ENCODE data around the gene PHF12. TPM values are rescaled to one million over a fixed set of nuclear protein-coding genes. Genes with fewer than 3 reads are reported as not detected.
"Not testable (repeated sequence)": the region's sequence is repeated elsewhere in the genome, so short reads cannot be mapped to it uniquely, and the experiment has no call there.

Gene PHF12
- total RNA-seq, 1 experiment from 2014 or later: 29.1 TPM

- no peak for DNase-seq (ENCODE audit: low read depth)
These were observed 15.4 kb downstream of the PHF12 start for GRCh38 chr17:28935744-28936460.

- DNase-seq (ENCODE audit: low read depth): not testable (repeated sequence)
These were observed 16.8 kb downstream of the PHF12 start for GRCh38 chr17:28934508-28934907.

GRCh38 chr17:28929787-28930186 is 21.5 kb downstream of the PHF12 start:
- no peak for DNase-seq (ENCODE audit: low read depth)

- peak; percentile 51 for DNase-seq (ENCODE audit: low read depth)
These were observed 23.3 kb downstream of the PHF12 start for GRCh38 chr17:28928061-28928460.

GRCh38 chr17:28926786-28927185 is 24.5 kb downstream of the PHF12 start:
- DNase-seq (ENCODE audit: low read depth): peak; percentile 18

- no peak for DNase-seq (ENCODE audit: low read depth)
These were observed 25.0 kb downstream of the PHF12 start for GRCh38 chr17:28926366-28926765.

GRCh38 chr17:28925912-28926365 is 25.4 kb downstream of the PHF12 start:
- peak; percentile 73 for DNase-seq (ENCODE audit: low read depth)

- no peak for DNase-seq (ENCODE audit: low read depth)
These were observed 31.1 kb downstream of the PHF12 start for GRCh38 chr17:28920201-28920600.

GRCh38 chr17:28918295-28918694 is 33.0 kb downstream of the PHF12 start:
- no peak for DNase-seq (ENCODE audit: low read depth)

GRCh38 chr17:28917465-28917864 is 33.9 kb downstream of the PHF12 start:
- no peak for DNase-seq (ENCODE audit: low read depth)

- no peak for DNase-seq (ENCODE audit: low read depth)
These were observed 34.3 kb downstream of the PHF12 start for GRCh38 chr17:28917029-28917428.

- no peak for DNase-seq (ENCODE audit: low read depth)
These were observed 34.9 kb downstream of the PHF12 start for GRCh38 chr17:28916302-28916934.

- DNase-seq (ENCODE audit: low read depth): no peak
These were observed 38.4 kb downstream of the PHF12 start for GRCh38 chr17:28912938-28913333.

- DNase-seq (ENCODE audit: low read depth): no peak
These were observed 38.9 kb downstream of the PHF12 start for GRCh38 chr17:28912281-28912937.

- no peak for DNase-seq (ENCODE audit: low read depth)
These were observed 39.8 kb downstream of the PHF12 start for GRCh38 chr17:28911411-28912045.

GRCh38 chr17:28910534-28910933 is 40.8 kb downstream of the PHF12 start:
- DNase-seq (ENCODE audit: low read depth): no peak

- DNase-seq (ENCODE audit: low read depth): no peak
These were observed 42.6 kb downstream of the PHF12 start for GRCh38 chr17:28908640-28909167.

GRCh38 chr17:28907709-28908475 is 43.4 kb downstream of the PHF12 start:
- no peak for DNase-seq (ENCODE audit: low read depth)

- DNase-seq (ENCODE audit: low read depth): no peak
These were observed 44.4 kb downstream of the PHF12 start for GRCh38 chr17:28906706-28907438.

GRCh38 chr17:28906276-28906675 is 45.0 kb downstream of the PHF12 start:
- DNase-seq (ENCODE audit: low read depth): no peak

- no peak for DNase-seq (ENCODE audit: low read depth)
These were observed 46.5 kb downstream of the PHF12 start for GRCh38 chr17:28904800-28905199.

Data from Daoy (cell line).